ENCODE data around the gene MAOB. TPM values are rescaled to one million over a fixed set of nuclear protein-coding genes. Genes with fewer than 3 reads are reported as not detected.

The MAOB gene
- total and polyA plus RNA-seq, 2 experiments from 2014 or later = 0.09 TPM; not detected in 1

DNA sequence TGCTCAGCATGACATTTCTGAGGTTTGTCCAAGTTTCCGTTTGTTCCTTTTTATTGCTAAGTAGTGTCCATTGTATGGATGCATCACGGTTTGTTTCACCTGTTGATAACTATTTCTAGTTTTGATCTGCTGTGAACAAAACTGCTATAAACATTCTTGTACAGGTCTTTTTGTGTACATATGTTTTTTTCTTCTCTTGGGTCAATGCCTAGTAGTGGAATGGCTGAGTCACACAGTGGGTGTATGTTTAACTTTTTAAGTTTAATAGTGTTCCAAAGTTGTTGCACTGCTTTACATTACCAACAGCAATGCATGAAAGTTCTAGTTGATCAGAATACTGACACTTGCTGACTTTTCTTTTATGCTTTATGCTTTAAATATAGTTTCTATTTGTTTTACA is 76.7 kb downstream of the MAOB start:
- H3K79me2 ChIP-seq (ENCODE audit: insufficient read depth) = no peaks in the 10 kb centered on the region
- no peaks in the 10 kb centered on the region for H3K36me3 ChIP-seq (ENCODE audit: low read depth)
- H3F3A ChIP-seq (ENCODE audit: insufficient read depth) = peaks cover 4% of the 10 kb centered on the region; the same call in 1 of the 2 replicates
- DNase-seq = peak; percentile 12
- no peaks in the 10 kb centered on the region for H3K9me2 ChIP-seq (ENCODE audit: insufficient read depth)
- no peaks in the 10 kb centered on the region for H3K9me3 ChIP-seq (ENCODE audit: low read depth)
- H3K4me3 ChIP-seq = no peak overlapping the region
- H3K27ac ChIP-seq = no peak overlapping the region
- no peak overlapping the region for H3K9ac ChIP-seq
- in situ Hi-C loops (cut with MboI) = no loop called here
- no peaks in the 10 kb centered on the region for H4K20me1 ChIP-seq (ENCODE audit: insufficient read depth)
- no peaks in the 10 kb centered on the region for H3K4me1 ChIP-seq (ENCODE audit: insufficient read depth)
- 76 to 88% methylated on average over 2 of the region's 2 CpGs for WGBS, 2 experiments (ENCODE audit: low coverage in 1 of 2, low lambda C conversion rate in 2 of 2, missing lambda C conversion rate in 2 of 2)
- H3K4me2 ChIP-seq (ENCODE audit: unreplicated experiment) = no peak overlapping the region
- no peak for TF ChIP-seq EZH2phosphoT487 (IDR thresholded peaks at IDR 0.05; ENCODE audit: insufficient read depth, low read depth)
- no peak for TF ChIP-seq EZH2 (IDR thresholded peaks at IDR 0.05; ENCODE audit: insufficient read depth, poor library complexity, severe bottlenecking)
- H2AFZ ChIP-seq = no peak overlapping the region
- H3K27me3 ChIP-seq (replicated peaks; ENCODE audit: insufficient read depth) = no peaks in the 10 kb centered on the region

DNA sequence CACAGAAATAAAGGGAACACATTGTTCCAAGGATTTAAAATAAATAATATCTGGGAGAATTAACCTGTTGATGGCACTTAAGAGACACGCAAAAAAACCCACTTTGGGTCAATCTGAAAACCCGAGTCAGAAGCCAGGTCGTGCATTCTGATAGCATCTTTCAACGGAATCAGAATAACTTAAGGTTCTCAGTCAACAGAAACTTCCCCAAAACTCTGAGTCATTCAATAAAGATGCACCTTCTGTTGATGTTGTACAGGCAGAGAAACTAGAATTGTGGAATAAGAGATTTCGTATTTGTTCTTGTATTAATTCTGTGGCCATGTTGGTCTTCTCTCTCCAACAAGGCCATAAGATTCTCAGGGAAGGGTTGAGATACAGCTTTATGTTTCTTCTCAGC is 78.2 kb downstream of the MAOB start:
- Histone ChIP-seq H3K4me2 (ENCODE audit: unreplicated experiment) (no peak overlapping the region), H3K27ac (no peak overlapping the region), H3K9me2 (ENCODE audit: insufficient read depth) (no peaks in the 10 kb centered on the region), H3K4me1 (ENCODE audit: insufficient read depth) (no peaks in the 10 kb centered on the region), H3K9ac (no peak overlapping the region), H3K36me3 (ENCODE audit: low read depth) (no peaks in the 10 kb centered on the region), H3K4me3 (no peak overlapping the region), H2AFZ (no peak overlapping the region), H3K27me3 (replicated peaks; ENCODE audit: insufficient read depth) (no peaks in the 10 kb centered on the region), H3F3A (ENCODE audit: insufficient read depth) (no peaks in the 10 kb centered on the region), H4K20me1 (ENCODE audit: insufficient read depth) (no peaks in the 10 kb centered on the region), H3K9me3 (ENCODE audit: low read depth) (no peaks in the 10 kb centered on the region), H3K79me2 (ENCODE audit: insufficient read depth) (no peaks in the 10 kb centered on the region)
- in situ Hi-C loops (cut with MboI) = no loop called here
- WGBS, 2 experiments (ENCODE audit: low coverage in 1 of 2, low lambda C conversion rate in 2 of 2, missing lambda C conversion rate in 2 of 2) = 55 to 67% methylated on average over 5 of the region's 5 CpGs
- no peak for TF ChIP-seq EZH2 (IDR thresholded peaks at IDR 0.05; ENCODE audit: insufficient read depth, poor library complexity, severe bottlenecking)
- TF ChIP-seq EZH2phosphoT487 (IDR thresholded peaks at IDR 0.05; ENCODE audit: insufficient read depth, low read depth) = no peak
- DNase-seq = no peak

GRCh38 chrX:43785930-43786591 is 96.2 kb downstream of the MAOB start:
- in situ Hi-C loops (cut with MboI) = no loop called here
- TF ChIP-seq EZH2phosphoT487 (IDR thresholded peaks at IDR 0.05; ENCODE audit: insufficient read depth, low read depth) (no peak), EZH2 (IDR thresholded peaks at IDR 0.05; ENCODE audit: insufficient read depth, poor library complexity, severe bottlenecking) (no peak)
- 60 to 64% methylated on average over 5 of the region's 5 CpGs for WGBS, 2 experiments (ENCODE audit: low coverage in 1 of 2, low lambda C conversion rate in 2 of 2, missing lambda C conversion rate in 2 of 2)
- H3K36me3 ChIP-seq (ENCODE audit: low read depth) = no peaks in the 10 kb centered on the region
- no peak overlapping the region for H3K4me3 ChIP-seq
- no peaks in the 10 kb centered on the region for H3K27me3 ChIP-seq (replicated peaks; ENCODE audit: insufficient read depth)
- no peak for DNase-seq
- no peak overlapping the region for H3K4me2 ChIP-seq (ENCODE audit: unreplicated experiment)
- H3K9me3 ChIP-seq (ENCODE audit: low read depth) = no peaks in the 10 kb centered on the region
- H2AFZ ChIP-seq = no peak overlapping the region
- H3K79me2 ChIP-seq (ENCODE audit: insufficient read depth) = no peaks in the 10 kb centered on the region
- no peaks in the 10 kb centered on the region for H3K9me2 ChIP-seq (ENCODE audit: insufficient read depth)
- H3K27ac ChIP-seq = no peak overlapping the region
- H4K20me1 ChIP-seq (ENCODE audit: insufficient read depth) = no peaks in the 10 kb centered on the region
- no peaks in the 10 kb centered on the region for H3K4me1 ChIP-seq (ENCODE audit: insufficient read depth)
- H3F3A ChIP-seq (ENCODE audit: insufficient read depth) = no peaks in the 10 kb centered on the region
- H3K9ac ChIP-seq = no peak overlapping the region

GRCh38 chrX:43758044-43758443 is 124.2 kb downstream of the MAOB start:
- Histone ChIP-seq H3K27me3 (replicated peaks; ENCODE audit: insufficient read depth) (no peaks in the 10 kb centered on the region), H3K4me1 (ENCODE audit: insufficient read depth) (no peaks in the 10 kb centered on the region), H3K79me2 (ENCODE audit: insufficient read depth) (no peaks in the 10 kb centered on the region), H3K27ac (no peak overlapping the region), H2AFZ (no peak overlapping the region), H3K9me2 (ENCODE audit: insufficient read depth) (no peaks in the 10 kb centered on the region), H3K4me2 (ENCODE audit: unreplicated experiment) (no peak overlapping the region), H3K4me3 (no peak overlapping the region), H3F3A (ENCODE audit: insufficient read depth) (no peaks in the 10 kb centered on the region), H3K9me3 (ENCODE audit: low read depth) (no peaks in the 10 kb centered on the region), H3K36me3 (ENCODE audit: low read depth) (no peaks in the 10 kb centered on the region), H4K20me1 (ENCODE audit: insufficient read depth) (no peaks in the 10 kb centered on the region), H3K9ac (no peak overlapping the region)
- TF ChIP-seq EZH2 (IDR thresholded peaks at IDR 0.05; ENCODE audit: insufficient read depth, poor library complexity, severe bottlenecking) = no peak
- WGBS, 2 experiments (ENCODE audit: low coverage in 1 of 2, low lambda C conversion rate in 2 of 2, missing lambda C conversion rate in 2 of 2) = 51 to 52% methylated on average over 7 of the region's 7 CpGs
- no peak for DNase-seq
- in situ Hi-C loops (cut with MboI) = no loop called here

- Histone ChIP-seq H4K20me1 (ENCODE audit: insufficient read depth) (no peaks in the 10 kb centered on the region), H3K27ac (no peak overlapping the region), H3K9me3 (ENCODE audit: low read depth) (no peaks in the 10 kb centered on the region), H3K27me3 (replicated peaks; ENCODE audit: insufficient read depth) (no peaks in the 10 kb centered on the region), H3K4me2 (ENCODE audit: unreplicated experiment) (no peak overlapping the region), H3K36me3 (ENCODE audit: low read depth) (no peaks in the 10 kb centered on the region), H3K4me1 (ENCODE audit: insufficient read depth) (no peaks in the 10 kb centered on the region), H2AFZ (no peak overlapping the region), H3K4me3 (no peak overlapping the region), H3K79me2 (ENCODE audit: insufficient read depth) (no peaks in the 10 kb centered on the region), H3F3A (ENCODE audit: insufficient read depth) (no peaks in the 10 kb centered on the region), H3K9me2 (ENCODE audit: insufficient read depth) (no peaks in the 10 kb centered on the region), H3K9ac (no peak overlapping the region)
- TF ChIP-seq EZH2phosphoT487 (IDR thresholded peaks at IDR 0.05; ENCODE audit: insufficient read depth, low read depth) = no peak
- TF ChIP-seq EZH2 (IDR thresholded peaks at IDR 0.05; ENCODE audit: insufficient read depth, poor library complexity, severe bottlenecking) = no peak
- in situ Hi-C loops (cut with MboI) = no loop called here
- no peak for DNase-seq
- 56 to 72% methylated on average over 4 to 5 of the region's 5 CpGs for WGBS, 2 experiments (ENCODE audit: low coverage in 1 of 2, low lambda C conversion rate in 2 of 2, missing lambda C conversion rate in 2 of 2)
These were observed 126.2 kb downstream of the MAOB start for GRCh38 chrX:43756076-43756475.
